SK-N-SH (cell line): ENCODE data around the gene LACTBL1. TPM values are rescaled to one million over a fixed set of nuclear protein-coding genes. Genes with fewer than 3 reads are reported as not detected.

Experiments used
- CTCF ChIA-PET: fragments of 300-600, 350-600 bp; formaldehyde crosslinking; extraction: SDS; loops from one replicate; lab custom pipeline; 2021; lab: Yijun Ruan, JAX
- POLR2A ChIA-PET: fragments of 350-600 bp; sonication (Branson Sonifier 250); formaldehyde crosslinking; extraction: SDS; loops from one replicate; lab custom pipeline; 2020; ENCODE audit warnings: antibody characterized with exemption, inconsistent platforms; lab: Yijun Ruan, JAX
- DNase-seq: peaks from one replicate; pipeline ENCODE4 v3.0.0; 2012
- H2AFZ ChIP-seq: fragments of 200-600 bp; sonication (generic); 2 replicates; pipeline ENCODE4 v1.8.1; 2016; ENCODE audit warnings: antibody characterized with exemption, mild to moderate bottlenecking, low read depth
- H3F3A ChIP-seq: fragments of 200-600 bp; sonication (generic); replicated peaks from 2 replicates; pipeline ENCODE3; 2016; ENCODE audit warnings: antibody characterized with exemption, mild to moderate bottlenecking; ENCODE audit not compliant: insufficient read depth
- H3K27ac ChIP-seq, 2 experiments: fragments of 200-500 bp in 1 of 2; fragments of 200-600 bp in 1 of 2; sonication (Bioruptor generic) in 1 of 2; sonication (generic), shearing (Covaris generic) in 1 of 2; 2 replicates each; pipeline versions ENCODE4 v1.5.1 to v1.6.1; 2014 to 2016; ENCODE audit warnings: low read depth in 2 of 2, inconsistent platforms in 1 of 2, low read length in 1 of 2, mild to moderate bottlenecking in 1 of 2, mixed read lengths in 1 of 2
- H3K27me3 ChIP-seq: fragments of 200-600 bp; sonication (generic), shearing (Covaris generic); 2 replicates; pipeline ENCODE4 v1.6.1; 2016; ENCODE audit warnings: mixed run types; ENCODE audit not compliant: insufficient read depth
- H3K36me3 ChIP-seq, 2 experiments: fragments of 200-500 bp in 1 of 2; fragments of 200-600 bp in 1 of 2; sonication (Bioruptor generic) in 1 of 2; sonication (generic) in 1 of 2; replicated peaks in 1 of 2; 2 replicates each; pipeline versions ENCODE3 to v1.5.1; 2014 to 2016; ENCODE audit warnings: low read length in 1 of 2, mild to moderate bottlenecking in 1 of 2; ENCODE audit not compliant: insufficient read depth in 2 of 2, control insufficient read depth in 1 of 2
- H3K4me1 ChIP-seq, 2 experiments: fragments of 200-500 bp in 1 of 2; fragments of 200-600 bp in 1 of 2; sonication (Bioruptor generic) in 1 of 2; sonication (generic), shearing (Covaris generic) in 1 of 2; 2 replicates each; pipeline versions ENCODE4 v1.5.1 to v1.6.1; 2014 to 2016; ENCODE audit warnings: low read depth in 1 of 2, low read length in 1 of 2, mixed run types in 1 of 2; ENCODE audit not compliant: insufficient read depth in 2 of 2, control insufficient read depth in 1 of 2
- H3K4me2 ChIP-seq: fragments of 200-600 bp; sonication (generic), shearing (Covaris generic); 2 replicates; pipeline ENCODE4 v1.6.1; 2017; ENCODE audit warnings: mixed run types
- H3K4me3 ChIP-seq, 2 experiments: fragments of 200-500 bp in 1 of 2; fragments of 200-600 bp in 1 of 2; sonication (Bioruptor generic) in 1 of 2; sonication (generic), shearing (Covaris generic) in 1 of 2; 2 replicates each; pipeline versions ENCODE4 v1.5.1 to v1.8.1; 2014 to 2016; ENCODE audit warnings: low read depth in 2 of 2, inconsistent platforms in 1 of 2, low read length in 1 of 2, mild to moderate bottlenecking in 1 of 2, mixed read lengths in 1 of 2, moderate library complexity in 1 of 2
- H3K79me2 ChIP-seq: fragments of 200-600 bp; sonication (generic); 2 replicates; pipeline ENCODE4 v1.8.1; 2017; ENCODE audit warnings: mild to moderate bottlenecking; ENCODE audit not compliant: insufficient read depth
- H3K9ac ChIP-seq: fragments of 200-600 bp; sonication (generic); 2 replicates; pipeline ENCODE4 v1.6.1; 2017; ENCODE audit warnings: mixed run types
- H3K9me2 ChIP-seq: fragments of 200-600 bp; sonication (generic); 2 replicates; pipeline ENCODE4 v1.6.1; 2017; ENCODE audit warnings: mixed run types
- H3K9me3 ChIP-seq: fragments of 200-600 bp; sonication (generic); 2 replicates; pipeline ENCODE4 v1.6.1; 2017; ENCODE audit warnings: mixed run types, mild to moderate bottlenecking, moderate library complexity
- H4K20me1 ChIP-seq: fragments of 200-600 bp; sonication (generic); 2 replicates; pipeline ENCODE4 v1.6.1; 2017; ENCODE audit warnings: mild to moderate bottlenecking, mixed run types; ENCODE audit not compliant: insufficient read depth
- CHD2 ChIP-seq: fragments of 150-350 bp; IDR thresholded peaks from 2 replicates; pipeline ENCODE4 v1.6.1; 2018; ENCODE audit warnings: low read length; ENCODE audit not compliant: partially characterized antibody
- ELF1 ChIP-seq: IDR thresholded peaks from 2 replicates; pipeline ENCODE4 v1.4.0; 2012
- FOSL2 ChIP-seq: IDR thresholded peaks from 2 replicates; pipeline ENCODE4 v1.4.0; 2012; ENCODE audit warnings: low read depth, mild to moderate bottlenecking, moderate library complexity, borderline replicate concordance
- GABPA ChIP-seq: IDR thresholded peaks from 2 replicates; pipeline ENCODE4 v1.4.0; 2012; ENCODE audit warnings: low read depth, mild to moderate bottlenecking
- MEF2A ChIP-seq: IDR thresholded peaks from 2 replicates; pipeline ENCODE4 v1.4.0; 2012; ENCODE audit warnings: low read depth, borderline replicate concordance
- RAD21 ChIP-seq: IDR thresholded peaks from 2 replicates; pipeline ENCODE4 v1.6.1; 2012; ENCODE audit warnings: mild to moderate bottlenecking, low read length
- RCOR1 ChIP-seq: fragments of 150-350 bp; IDR thresholded peaks from 2 replicates; pipeline ENCODE4 v1.6.1; 2017; ENCODE audit warnings: antibody characterized with exemption, low read length
- SIN3A ChIP-seq: IDR thresholded peaks from 2 replicates; pipeline ENCODE4 v1.6.1; 2012; ENCODE audit warnings: low read depth, mild to moderate bottlenecking, low read length, moderate library complexity, borderline replicate concordance
- TEAD4 ChIP-seq: IDR thresholded peaks from 2 replicates; pipeline ENCODE4 v1.4.0; 2012; ENCODE audit warnings: mild to moderate bottlenecking, borderline replicate concordance; ENCODE audit not compliant: insufficient read depth
- WGBS: methylation state at CpG from one replicate; pipeline ENCODE4 v1.1.6; 2017; ENCODE audit warnings: low lambda C conversion rate; 5-methylcytosine and 5-hydroxymethylcytosine counted together
- polyA plus RNA-seq, 3 experiments: library from polyadenylated mRNA; depleted of rRNA; stranded (reverse); fragments of >200 nt; gene quantifications; 2 replicates each; pipeline ENCODE4 v1.2.3, GENCODE V29; 2012
- TF ChIP-seq, protein P1 (sequence below): IDR thresholded peaks from 2 replicates; pipeline ENCODE4 v1.4.0; 2012; ENCODE audit warnings: low read depth, borderline replicate concordance
- TF ChIP-seq, protein P2 (sequence below): fragments of 200-600 bp; sonication (generic); IDR thresholded peaks from 2 replicates; pipeline ENCODE4 v1.6.1; 2017; ENCODE audit warnings: antibody characterized with exemption, mild to moderate bottlenecking, moderate library complexity
- TF ChIP-seq, protein P3 (sequence below): IDR thresholded peaks from 2 replicates; pipeline ENCODE4; 2012
- TF ChIP-seq, protein P4 (sequence below): IDR thresholded peaks from 2 replicates; pipeline ENCODE4 v1.4.0; 2012; ENCODE audit warnings: low read depth

Gene LACTBL1
- polyA plus RNA-seq, 1 of the 3 experiments (the other 2 are of a cell fraction): not detected

DNA sequence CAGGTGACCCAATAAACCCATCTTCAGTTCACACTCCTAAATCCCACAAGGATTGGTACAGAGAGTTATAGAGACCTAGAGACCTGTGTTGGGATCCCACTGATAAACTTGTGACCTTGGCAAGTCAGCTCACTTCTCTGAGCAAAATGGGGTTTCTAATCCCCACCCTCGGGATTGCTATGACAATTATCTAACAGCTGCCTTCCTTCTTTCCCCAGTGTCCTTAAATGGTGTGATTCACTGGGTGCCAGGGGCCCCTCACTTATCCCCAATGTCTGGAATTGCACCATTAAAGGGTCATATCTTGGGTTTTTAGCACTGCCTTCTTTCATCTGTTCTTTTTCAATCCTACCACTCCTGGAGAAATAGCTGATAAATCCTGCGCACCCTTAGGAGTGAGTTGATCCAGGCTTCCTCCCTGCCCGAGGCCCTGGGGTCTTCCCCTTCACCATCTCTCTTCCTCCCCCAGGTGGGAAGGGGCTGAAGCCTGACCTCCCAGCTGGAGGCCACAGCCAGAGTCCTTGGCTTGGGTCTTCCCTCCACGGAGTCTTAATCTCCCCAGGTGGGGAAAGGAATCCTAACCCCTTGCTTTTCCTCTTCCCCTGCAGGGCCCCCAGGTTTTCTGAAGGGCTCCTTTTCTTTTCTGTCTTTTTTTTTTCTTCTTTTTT is 39.7 kb downstream of the LACTBL1 start:
- Histone ChIP-seq H3K79me2 (no peaks in the 10 kb centered on the region), H3K27ac (no peak overlapping the region), H4K20me1 (no peaks in the 10 kb centered on the region), H2AFZ (no peak overlapping the region), H3K9me2 (no peaks in the 10 kb centered on the region), H3K4me2 (no peak overlapping the region), H3K4me1 (no peaks in the 10 kb centered on the region), H3K9me3 (no peaks in the 10 kb centered on the region), H3F3A (no peaks in the 10 kb centered on the region), H3K9ac (no peak overlapping the region), H3K36me3 (no peaks in the 10 kb centered on the region), H3K4me3 (no peak overlapping the region), H3K27me3 (no peaks in the 10 kb centered on the region; the same call in 1 of the 2 replicates)
- WGBS: 50% methylated on average over 4 of the region's 4 CpGs
- TF ChIP-seq, protein P1, sequence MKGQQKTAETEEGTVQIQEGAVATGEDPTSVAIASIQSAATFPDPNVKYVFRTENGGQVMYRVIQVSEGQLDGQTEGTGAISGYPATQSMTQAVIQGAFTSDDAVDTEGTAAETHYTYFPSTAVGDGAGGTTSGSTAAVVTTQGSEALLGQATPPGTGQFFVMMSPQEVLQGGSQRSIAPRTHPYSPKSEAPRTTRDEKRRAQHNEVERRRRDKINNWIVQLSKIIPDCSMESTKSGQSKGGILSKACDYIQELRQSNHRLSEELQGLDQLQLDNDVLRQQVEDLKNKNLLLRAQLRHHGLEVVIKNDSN: no peak
- TF ChIP-seq FOSL2 (no peak), RCOR1 (no peak), SIN3A (no peak), TEAD4 (no peak), RAD21 (no peak), MEF2A (no peak), CHD2 (no peak), GABPA (no peak), ELF1 (no peak)
- TF ChIP-seq, protein P2, sequence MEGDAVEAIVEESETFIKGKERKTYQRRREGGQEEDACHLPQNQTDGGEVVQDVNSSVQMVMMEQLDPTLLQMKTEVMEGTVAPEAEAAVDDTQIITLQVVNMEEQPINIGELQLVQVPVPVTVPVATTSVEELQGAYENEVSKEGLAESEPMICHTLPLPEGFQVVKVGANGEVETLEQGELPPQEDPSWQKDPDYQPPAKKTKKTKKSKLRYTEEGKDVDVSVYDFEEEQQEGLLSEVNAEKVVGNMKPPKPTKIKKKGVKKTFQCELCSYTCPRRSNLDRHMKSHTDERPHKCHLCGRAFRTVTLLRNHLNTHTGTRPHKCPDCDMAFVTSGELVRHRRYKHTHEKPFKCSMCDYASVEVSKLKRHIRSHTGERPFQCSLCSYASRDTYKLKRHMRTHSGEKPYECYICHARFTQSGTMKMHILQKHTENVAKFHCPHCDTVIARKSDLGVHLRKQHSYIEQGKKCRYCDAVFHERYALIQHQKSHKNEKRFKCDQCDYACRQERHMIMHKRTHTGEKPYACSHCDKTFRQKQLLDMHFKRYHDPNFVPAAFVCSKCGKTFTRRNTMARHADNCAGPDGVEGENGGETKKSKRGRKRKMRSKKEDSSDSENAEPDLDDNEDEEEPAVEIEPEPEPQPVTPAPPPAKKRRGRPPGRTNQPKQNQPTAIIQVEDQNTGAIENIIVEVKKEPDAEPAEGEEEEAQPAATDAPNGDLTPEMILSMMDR: no peak
- TF ChIP-seq, protein P3, sequence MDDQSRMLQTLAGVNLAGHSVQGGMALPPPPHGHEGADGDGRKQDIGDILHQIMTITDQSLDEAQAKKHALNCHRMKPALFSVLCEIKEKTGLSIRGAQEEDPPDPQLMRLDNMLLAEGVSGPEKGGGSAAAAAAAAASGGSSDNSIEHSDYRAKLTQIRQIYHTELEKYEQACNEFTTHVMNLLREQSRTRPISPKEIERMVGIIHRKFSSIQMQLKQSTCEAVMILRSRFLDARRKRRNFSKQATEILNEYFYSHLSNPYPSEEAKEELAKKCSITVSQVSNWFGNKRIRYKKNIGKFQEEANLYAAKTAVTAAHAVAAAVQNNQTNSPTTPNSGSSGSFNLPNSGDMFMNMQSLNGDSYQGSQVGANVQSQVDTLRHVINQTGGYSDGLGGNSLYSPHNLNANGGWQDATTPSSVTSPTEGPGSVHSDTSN: no peak
- TF ChIP-seq, protein P4, sequence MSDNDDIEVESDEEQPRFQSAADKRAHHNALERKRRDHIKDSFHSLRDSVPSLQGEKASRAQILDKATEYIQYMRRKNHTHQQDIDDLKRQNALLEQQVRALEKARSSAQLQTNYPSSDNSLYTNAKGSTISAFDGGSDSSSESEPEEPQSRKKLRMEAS: no peak
- DNase-seq: no peak
- ChIA-PET POLR2A (no interaction called here), CTCF (interaction anchor here (1.0 to 5.9 kb wide), 8 partner anchors 9 to 271 kb away, joined by 3 to 50 read pairs (median 4); no protein-coding TSS in a partner anchor)
